HG02759 (cell line): ENCODE data around the gene C17orf114.

Experiments
- ATAC-seq: cut with Tn5 transposase; IDR thresholded peaks from one replicate; pipeline ENCODE4 v1.9.1; 2021; ENCODE audit warnings: mild to moderate bottlenecking, moderate library complexity; ENCODE audit not compliant: unreplicated experiment

Gene C17orf114

GRCh38 chr17:4788159-4788806 is 13.8 kb downstream of the C17orf114 start:
- ATAC-seq = no peak

- ATAC-seq = no peak
Observed at GRCh38 chr17:4786516-4786915, 15.6 kb downstream of the C17orf114 start.

GRCh38 chr17:4786106-4786511 is 16.0 kb downstream of the C17orf114 start, which contains the start of gene VMO1:
Gene VMO1, minus strand, starts transcription at chr17:4786364. Its CDS starts 12 bp downstream, at chr17:4786352.
- no peak for ATAC-seq

GRCh38 chr17:4785311-4786105 is 16.6 kb downstream of the C17orf114 start:
- no peak for ATAC-seq

- ATAC-seq = no peak
Observed at GRCh38 chr17:4782652-4783051, 19.5 kb downstream of the C17orf114 start.

GRCh38 chr17:4780325-4780955 is 21.7 kb downstream of the C17orf114 start:
- ATAC-seq = no peak

- ATAC-seq = no peak
Observed at GRCh38 chr17:4777969-4778760, 24.0 kb downstream of the C17orf114 start.

- no peak for ATAC-seq
Observed at GRCh38 chr17:4772235-4772613, 29.9 kb downstream of the C17orf114 start.

- ATAC-seq = no peak
Observed at GRCh38 chr17:4771519-4772234, 30.5 kb downstream of the C17orf114 start, which contains the start of gene TM4SF5. Gene TM4SF5, plus strand, starts transcription at chr17:4771886. Its CDS starts 37 bp downstream, at chr17:4771923.

GRCh38 chr17:4769628-4770027 is 32.5 kb downstream of the C17orf114 start:
- no peak for ATAC-seq

- ATAC-seq = no peak
Observed at GRCh38 chr17:4768298-4768697, 33.8 kb downstream of the C17orf114 start.

- ATAC-seq = no peak
Observed at GRCh38 chr17:4766723-4767122, 35.4 kb downstream of the C17orf114 start.

- no peak for ATAC-seq
Observed at GRCh38 chr17:4766201-4766600, 35.9 kb downstream of the C17orf114 start.

- no peak for ATAC-seq
Observed at GRCh38 chr17:4764595-4764994, 37.5 kb downstream of the C17orf114 start.

- ATAC-seq = no peak
Observed at GRCh38 chr17:4759776-4760236, 42.3 kb downstream of the C17orf114 start.

GRCh38 chr17:4753392-4753791 is 48.7 kb downstream of the C17orf114 start:
- no peak for ATAC-seq

- ATAC-seq = no peak
Observed at GRCh38 chr17:4751932-4752331, 50.2 kb downstream of the C17orf114 start.
